T-helper 1 cell treated with Interleukin-12 subunit alpha and Interleukin-12 subunit beta and Interleukin-4 antibody, amounts not matched to agents 30 μg/mL and 1 μg/mL, for 36 hours (primary cell): ENCODE data around the gene AP2A2.

Experiments used
- H3K27ac Mint-ChIP-seq: one replicate; pipeline ENCODE4 v1.8.0; 2021; ENCODE audit warnings: mild to moderate bottlenecking, mixed read lengths
- H3K27me3 Mint-ChIP-seq: one replicate; pipeline ENCODE4 v1.8.0; 2021; ENCODE audit warnings: low read depth, mixed read lengths
- H3K36me3 Mint-ChIP-seq: one replicate; pipeline ENCODE4 v1.8.0; 2021; ENCODE audit warnings: low read depth, mixed read lengths
- H3K4me1 Mint-ChIP-seq: one replicate; pipeline ENCODE4 v1.8.0; 2021; ENCODE audit warnings: low read depth, mixed read lengths
- H3K4me3 Mint-ChIP-seq: one replicate; pipeline ENCODE4 v1.8.0; 2021; ENCODE audit warnings: mild to moderate bottlenecking, moderate library complexity, mixed read lengths
- H3K9me3 Mint-ChIP-seq: one replicate; pipeline ENCODE4 v1.8.0; 2021; ENCODE audit warnings: mixed read lengths

Gene AP2A2

DNA sequence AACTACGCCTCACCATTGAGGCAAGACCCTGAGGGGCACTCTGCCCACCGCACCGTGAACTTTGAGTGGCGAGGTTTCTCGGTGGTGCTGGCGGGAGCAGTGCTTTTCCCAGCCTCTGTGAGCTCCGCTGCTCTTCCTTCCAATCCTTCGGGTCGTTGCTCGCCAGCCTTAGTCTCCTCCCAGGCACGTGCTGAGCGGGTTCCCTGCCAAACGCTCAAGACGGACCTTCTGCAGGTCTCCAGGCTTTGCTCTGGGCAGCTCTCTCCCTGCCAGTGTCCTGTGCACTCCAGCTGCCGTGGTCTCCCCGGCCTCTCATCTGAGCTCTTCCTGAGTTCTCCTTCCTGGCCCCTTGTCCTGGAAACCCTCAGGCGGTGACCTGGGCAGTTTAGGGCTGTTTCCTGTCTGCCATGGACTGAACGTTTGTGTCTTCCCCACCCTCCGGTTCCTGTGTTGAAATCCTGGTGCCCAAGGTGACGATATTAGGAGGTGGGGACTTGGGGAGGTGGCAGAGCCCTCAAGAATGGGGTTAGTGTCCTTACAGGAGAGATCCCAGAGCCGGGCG, 122.0 kb downstream of the AP2A2 start:
- H3K36me3 Mint-ChIP-seq: no peaks in the 10 kb centered on the region
- H3K9me3 Mint-ChIP-seq: no peaks in the 10 kb centered on the region
- no peak overlapping the region for H3K4me3 Mint-ChIP-seq
- H3K4me1 Mint-ChIP-seq: no peaks in the 10 kb centered on the region
- no peak overlapping the region for H3K27ac Mint-ChIP-seq
- no peaks in the 10 kb centered on the region for H3K27me3 Mint-ChIP-seq

DNA sequence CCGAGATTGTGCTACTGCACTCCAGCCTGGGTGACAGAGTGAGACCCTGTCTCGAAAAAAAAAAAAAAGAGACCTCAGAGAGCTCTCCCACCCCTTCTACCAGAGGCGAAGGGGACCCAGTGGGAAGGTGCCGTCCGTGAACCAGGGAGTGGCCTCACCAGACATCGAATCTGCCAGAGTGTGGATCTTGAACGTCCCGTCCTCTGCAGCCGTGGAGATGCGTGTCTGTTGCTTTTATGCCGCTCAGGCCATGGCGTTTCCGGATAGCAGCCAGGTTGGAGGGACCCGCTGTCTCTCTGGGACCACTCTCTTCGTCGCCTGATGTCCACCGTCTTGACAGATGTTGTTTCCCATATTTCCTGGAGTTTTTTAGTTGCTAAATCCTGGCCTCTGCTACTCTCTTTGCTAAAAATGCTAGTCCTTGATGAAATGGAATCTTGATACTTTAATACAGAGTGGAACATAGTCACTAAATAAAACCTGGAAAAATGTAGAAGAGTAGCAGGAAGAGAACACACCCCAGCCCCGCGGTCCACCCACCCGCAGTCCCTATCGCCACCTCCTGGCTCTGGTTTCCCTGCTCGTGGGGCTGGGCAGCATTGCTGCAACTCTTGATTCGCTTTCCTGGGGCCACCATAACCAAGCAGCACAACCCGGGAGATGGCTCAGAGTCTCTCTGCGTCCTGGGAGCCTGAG, 122.9 kb downstream of the AP2A2 start:
- Mint-ChIP-seq H3K4me1 (no peaks in the 10 kb centered on the region), H3K27me3 (no peaks in the 10 kb centered on the region), H3K9me3 (no peaks in the 10 kb centered on the region)

DNA sequence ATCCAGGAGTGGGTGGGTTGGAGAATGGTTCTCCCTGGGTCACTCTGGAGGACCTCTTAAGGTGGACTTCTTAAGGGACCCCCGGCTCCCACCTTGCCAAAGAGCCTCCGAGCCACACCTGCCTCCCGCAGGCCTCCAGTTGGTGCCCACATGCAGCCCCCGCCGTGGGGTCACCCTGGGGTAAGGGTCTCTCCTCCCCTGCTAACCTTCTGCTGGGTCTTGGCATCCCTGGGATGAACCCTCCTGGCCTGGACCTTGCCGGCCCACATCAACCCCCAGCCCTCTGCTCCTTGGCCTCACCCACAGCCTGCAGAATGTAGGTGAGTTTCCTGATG, 123.4 kb downstream of the AP2A2 start:
- H3K36me3 Mint-ChIP-seq: no peaks in the 10 kb centered on the region
- H3K27ac Mint-ChIP-seq: no peak overlapping the region
- no peak overlapping the region for H3K4me3 Mint-ChIP-seq
- H3K9me3 Mint-ChIP-seq: no peaks in the 10 kb centered on the region
- H3K4me1 Mint-ChIP-seq: no peaks in the 10 kb centered on the region
- H3K27me3 Mint-ChIP-seq: no peaks in the 10 kb centered on the region

More for the DNA sequence above, 122.9 kb downstream of the AP2A2 start:
- no peak overlapping the region for H3K4me3 Mint-ChIP-seq
- no peaks in the 10 kb centered on the region for H3K36me3 Mint-ChIP-seq
- no peak overlapping the region for H3K27ac Mint-ChIP-seq

DNA sequence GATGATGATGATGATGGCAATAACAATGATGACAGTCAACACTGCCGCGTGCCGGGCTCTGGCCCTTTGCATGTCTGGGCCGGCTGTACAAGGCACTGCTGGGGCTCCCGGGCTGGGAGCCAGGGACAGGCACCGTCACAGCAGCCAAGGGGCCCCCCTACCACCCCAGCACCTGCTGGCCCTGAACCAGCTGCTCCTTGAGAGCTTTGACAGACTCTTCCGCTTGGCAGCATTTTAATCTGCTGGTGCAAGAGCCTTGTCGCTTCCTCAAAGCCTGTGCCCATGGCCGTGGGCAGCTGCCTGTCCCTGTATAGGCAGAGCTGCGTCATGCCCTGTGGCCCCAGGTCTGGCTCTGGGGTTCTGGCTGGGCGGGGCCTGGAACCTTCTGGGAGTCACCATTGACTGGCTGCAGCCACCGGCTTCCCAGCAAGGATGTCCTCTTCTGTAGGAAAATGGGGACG, 123.8 kb downstream of the AP2A2 start:
- no peaks in the 10 kb centered on the region for H3K9me3 Mint-ChIP-seq
- no peak overlapping the region for H3K4me3 Mint-ChIP-seq
- H3K27ac Mint-ChIP-seq: no peak overlapping the region
- no peaks in the 10 kb centered on the region for H3K36me3 Mint-ChIP-seq
- H3K27me3 Mint-ChIP-seq: no peaks in the 10 kb centered on the region
- no peaks in the 10 kb centered on the region for H3K4me1 Mint-ChIP-seq

DNA sequence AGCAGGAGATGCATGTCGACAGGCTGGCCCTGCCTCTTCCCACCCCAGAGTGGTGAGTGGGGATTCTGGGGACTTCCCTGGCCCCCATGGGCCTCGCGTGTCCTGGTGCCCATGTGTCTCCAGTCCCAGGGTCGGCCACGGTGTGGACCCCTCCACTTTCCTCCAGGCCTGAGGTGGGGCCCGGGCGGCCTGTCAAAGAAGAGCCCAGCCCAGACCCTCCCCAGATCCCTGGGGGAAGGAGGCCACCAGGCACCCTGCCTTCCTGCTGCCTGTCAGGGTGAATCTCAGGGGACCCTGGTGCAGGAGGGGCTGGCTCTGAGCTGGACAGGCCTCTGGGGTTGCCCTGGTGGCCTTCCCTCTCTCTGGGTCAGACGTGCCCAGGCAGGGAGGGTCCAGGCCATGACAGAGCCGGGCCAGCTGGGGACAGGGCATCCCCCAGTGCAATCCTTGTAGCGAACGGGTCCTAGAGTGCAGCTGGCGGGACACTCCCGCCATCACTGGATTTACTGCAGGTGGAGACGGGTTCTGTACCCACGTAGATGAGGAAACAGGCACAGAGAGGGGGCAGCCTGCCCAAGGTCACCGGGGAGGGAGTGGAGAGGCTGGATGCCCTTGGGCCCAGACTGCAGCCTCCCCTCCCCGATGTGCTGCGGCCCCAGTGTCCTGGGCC, 124.4 kb downstream of the AP2A2 start:
- no peak overlapping the region for H3K4me3 Mint-ChIP-seq
- no peaks in the 10 kb centered on the region for H3K9me3 Mint-ChIP-seq
- no peak overlapping the region for H3K27ac Mint-ChIP-seq
- no peaks in the 10 kb centered on the region for H3K27me3 Mint-ChIP-seq
- H3K4me1 Mint-ChIP-seq: no peaks in the 10 kb centered on the region
- no peaks in the 10 kb centered on the region for H3K36me3 Mint-ChIP-seq

DNA sequence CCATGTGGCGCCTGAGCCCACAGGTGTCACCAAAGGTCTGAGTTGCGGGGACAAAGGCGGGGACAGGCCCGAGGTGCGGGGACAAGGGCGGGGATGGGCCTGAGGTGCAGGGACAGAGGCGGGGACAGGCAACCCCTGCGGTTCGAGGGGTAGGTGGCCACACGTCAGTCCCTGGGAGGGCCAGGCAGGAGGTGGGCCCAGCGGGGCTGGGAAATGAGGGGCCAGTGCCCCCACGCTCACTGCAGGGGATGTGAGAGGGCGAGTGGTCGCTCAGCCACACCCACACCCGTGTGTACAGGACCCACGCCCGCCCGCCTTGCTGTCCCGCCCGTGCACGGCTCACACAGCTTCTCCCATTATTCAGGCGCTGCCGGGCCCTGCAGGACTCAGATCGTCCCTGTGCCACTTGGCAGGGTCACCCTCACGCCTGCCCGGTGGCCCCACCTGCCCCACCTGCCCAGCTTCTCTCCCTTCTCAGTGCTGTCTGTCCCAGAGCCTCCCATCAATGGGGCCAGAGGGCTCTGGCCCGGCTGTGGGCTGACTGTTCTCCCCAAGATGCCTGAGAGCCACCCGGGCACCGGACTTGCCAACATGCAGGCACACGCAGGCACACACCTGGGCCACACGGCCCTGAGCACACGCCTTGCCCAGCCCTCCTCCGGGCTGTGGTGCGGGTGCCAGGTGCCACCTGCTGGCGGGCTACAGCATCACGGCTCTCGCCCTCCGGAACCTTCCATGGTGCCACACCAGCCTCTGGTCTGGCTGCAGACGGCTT, 125.1 kb downstream of the AP2A2 start:
- no peak overlapping the region for H3K27ac Mint-ChIP-seq
- H3K4me3 Mint-ChIP-seq: no peak overlapping the region
- H3K9me3 Mint-ChIP-seq: no peaks in the 10 kb centered on the region
- no peaks in the 10 kb centered on the region for H3K4me1 Mint-ChIP-seq
- H3K27me3 Mint-ChIP-seq: no peaks in the 10 kb centered on the region
- H3K36me3 Mint-ChIP-seq: no peaks in the 10 kb centered on the region

DNA sequence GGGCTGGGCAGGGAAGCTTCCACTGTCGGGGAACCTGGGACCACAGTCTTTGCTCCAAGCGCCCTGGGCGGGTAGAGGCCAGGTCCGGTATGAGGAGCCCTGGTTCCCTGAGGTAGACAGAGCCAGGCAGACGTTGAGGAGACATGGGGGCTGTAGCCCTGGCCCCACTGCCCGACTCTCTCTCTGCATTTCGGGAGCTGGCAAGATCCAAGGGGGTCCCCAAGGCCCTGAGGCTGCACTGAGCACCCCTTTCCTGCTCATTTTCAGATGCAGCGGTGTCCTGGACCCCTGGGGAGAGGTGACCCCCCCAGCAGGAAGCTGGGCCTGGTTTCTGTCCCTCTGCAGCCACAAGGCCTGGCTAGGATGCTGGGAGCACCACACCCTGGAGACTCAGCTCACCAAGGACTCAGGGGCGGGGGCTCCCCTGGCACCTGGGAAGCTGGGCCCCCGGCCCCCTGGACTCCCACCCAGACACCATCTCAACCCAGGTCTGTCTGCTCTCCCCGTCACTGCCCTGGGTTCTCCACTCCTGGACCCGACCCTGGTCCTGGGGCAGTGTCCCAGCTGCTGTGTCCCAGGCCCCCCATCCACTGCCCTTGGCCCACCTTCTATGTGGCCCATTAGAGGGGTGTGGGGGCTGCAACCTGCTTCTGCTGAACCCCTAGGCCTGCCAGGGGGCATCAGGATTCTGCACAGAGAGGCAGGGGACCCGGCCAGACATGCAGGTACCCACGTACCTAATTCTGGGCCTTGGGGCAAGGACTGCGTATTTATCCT, 125.9 kb downstream of the AP2A2 start:
- no peaks in the 10 kb centered on the region for H3K36me3 Mint-ChIP-seq
- no peaks in the 10 kb centered on the region for H3K4me1 Mint-ChIP-seq
- no peak overlapping the region for H3K27ac Mint-ChIP-seq
- H3K4me3 Mint-ChIP-seq: no peak overlapping the region
- H3K27me3 Mint-ChIP-seq: no peaks in the 10 kb centered on the region
- no peaks in the 10 kb centered on the region for H3K9me3 Mint-ChIP-seq

DNA sequence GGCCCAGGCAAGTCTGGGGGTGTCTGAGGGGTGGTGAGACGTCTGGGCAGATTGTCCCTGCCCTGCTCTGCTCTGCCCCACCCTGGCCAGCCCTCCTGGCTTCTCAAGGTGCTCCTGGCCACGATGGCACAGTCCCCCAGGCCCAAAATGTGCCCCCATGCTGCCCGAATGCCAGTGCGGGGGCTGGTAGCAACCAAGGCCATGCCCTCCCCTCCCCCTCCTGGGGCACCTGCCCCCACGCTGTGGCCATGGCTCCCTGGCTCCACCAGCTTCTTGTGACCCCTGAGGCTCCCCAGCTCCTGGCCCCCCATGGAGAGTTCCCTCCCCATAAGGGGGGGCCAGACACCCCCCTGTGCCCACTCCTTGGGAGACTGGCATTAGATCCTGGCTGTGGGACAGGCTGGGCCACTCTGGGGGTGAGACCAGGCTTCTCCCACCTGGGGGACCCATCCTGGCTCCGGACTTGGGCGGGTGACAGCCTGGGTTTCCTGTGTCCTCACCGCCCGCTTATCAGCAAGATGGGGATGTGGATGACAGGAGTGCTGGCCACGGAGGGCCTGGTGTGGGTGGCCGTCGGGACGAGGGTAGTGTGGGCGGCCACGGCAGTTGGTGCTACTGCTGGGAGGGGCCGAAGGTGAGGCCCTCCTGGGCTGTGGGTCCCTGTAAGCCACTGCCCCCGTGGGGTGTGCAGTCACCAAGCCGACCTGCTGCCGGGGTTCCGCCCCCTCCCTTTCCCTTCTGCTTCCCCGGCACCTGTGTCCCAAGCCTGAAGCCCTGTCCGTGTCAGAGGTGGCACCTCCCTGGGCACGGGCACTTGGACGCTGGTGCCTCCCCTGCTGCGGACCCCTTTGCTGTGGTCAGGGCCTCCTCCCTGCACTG, 126.7 kb downstream of the AP2A2 start:
- H3K4me3 Mint-ChIP-seq: no peak overlapping the region
- H3K36me3 Mint-ChIP-seq: no peaks in the 10 kb centered on the region
- no peak overlapping the region for H3K27ac Mint-ChIP-seq
- no peaks in the 10 kb centered on the region for H3K9me3 Mint-ChIP-seq
- H3K27me3 Mint-ChIP-seq: no peaks in the 10 kb centered on the region
- H3K4me1 Mint-ChIP-seq: no peaks in the 10 kb centered on the region

DNA sequence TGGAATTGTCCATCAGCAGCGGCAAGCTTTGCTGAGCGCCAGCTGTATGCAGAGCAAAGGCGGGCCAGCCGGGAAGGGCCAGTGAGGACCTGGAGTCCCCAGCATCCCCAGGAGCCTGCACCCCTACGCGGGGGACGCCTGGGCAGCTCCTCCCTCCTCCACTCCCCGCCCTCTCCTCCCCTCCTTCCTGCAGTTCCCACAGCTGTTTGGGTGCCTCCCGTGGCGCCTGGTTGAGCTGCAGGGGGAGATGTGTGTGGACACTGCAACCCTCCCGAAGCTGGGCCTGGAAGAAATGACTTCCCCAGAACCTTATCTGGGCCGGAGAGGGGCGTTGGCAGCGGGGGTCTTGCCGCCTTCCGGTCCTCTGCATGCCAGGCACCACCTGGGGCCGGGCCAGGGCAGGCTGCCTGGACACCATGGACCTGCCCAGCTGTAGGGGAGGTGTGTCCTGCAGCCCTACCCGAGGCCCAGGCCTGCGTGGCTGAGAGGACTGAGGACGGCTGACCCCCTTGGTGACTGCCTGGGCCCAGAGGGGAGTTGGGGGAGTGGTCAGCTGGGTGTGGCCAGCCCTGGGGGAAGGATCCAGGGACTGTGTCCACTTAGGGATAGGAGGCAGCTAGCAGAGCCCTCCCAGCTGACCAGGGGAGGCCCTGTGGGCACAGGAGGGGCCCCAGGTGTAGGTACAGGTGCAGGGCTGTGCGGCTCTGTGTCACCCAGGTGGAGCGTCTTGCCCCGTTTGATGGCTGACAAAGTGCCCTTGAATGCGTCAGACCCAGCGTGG, 127.6 kb downstream of the AP2A2 start:
- Mint-ChIP-seq H3K36me3 (no peaks in the 10 kb centered on the region), H3K9me3 (no peaks in the 10 kb centered on the region), H3K27ac (no peak overlapping the region), H3K4me1 (no peaks in the 10 kb centered on the region), H3K4me3 (no peak overlapping the region), H3K27me3 (no peaks in the 10 kb centered on the region)

DNA sequence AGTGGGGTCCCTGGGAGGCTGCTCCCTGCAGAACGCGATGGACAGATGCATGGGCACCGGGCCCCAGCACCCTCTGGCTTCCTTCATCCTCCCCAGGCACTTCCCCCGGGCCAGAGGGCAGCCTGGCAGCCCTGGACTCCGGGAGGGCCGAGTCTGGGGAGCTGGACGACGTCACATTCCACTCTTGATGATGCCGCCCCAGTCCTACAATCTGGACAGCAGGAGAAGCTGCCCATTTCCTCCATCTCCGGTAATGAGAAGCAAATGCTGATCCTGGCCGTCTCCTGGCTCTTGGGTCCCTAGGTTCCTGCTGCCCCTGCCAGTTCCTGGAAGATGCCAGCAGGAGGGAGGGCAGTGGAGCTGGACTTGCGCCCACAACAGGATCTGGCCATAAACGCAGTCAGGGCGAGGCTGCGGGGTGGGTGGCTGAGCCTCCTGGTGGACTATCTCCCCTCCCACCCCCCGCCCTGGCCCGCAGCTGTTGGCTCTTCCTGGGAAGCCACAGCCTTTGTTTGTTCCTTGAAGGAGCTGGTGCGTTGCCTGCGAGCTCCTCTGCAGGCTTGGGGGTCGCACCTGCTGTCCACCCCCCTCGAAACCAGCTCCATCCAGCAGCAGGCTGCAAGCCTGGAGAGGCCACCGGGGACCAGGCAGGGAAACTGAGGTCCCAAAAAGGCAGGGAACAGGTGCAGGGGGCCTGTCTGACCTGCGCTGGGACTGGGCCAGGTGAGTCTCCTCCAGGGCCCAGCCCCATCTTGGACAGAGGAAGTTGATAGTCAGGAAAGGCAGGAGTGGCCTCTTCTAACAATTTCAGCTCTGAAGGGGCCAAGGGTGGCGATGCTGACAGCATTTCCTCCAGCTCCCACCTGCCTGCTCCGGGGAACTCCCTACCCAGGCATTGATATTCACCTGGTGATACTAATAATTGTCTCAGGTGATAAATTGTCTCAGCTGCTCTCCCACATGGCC, 128.8 kb downstream of the AP2A2 start:
- Mint-ChIP-seq H3K27ac (no peak overlapping the region), H3K27me3 (no peaks in the 10 kb centered on the region), H3K36me3 (no peaks in the 10 kb centered on the region), H3K9me3 (no peaks in the 10 kb centered on the region), H3K4me3 (no peak overlapping the region), H3K4me1 (no peaks in the 10 kb centered on the region)

DNA sequence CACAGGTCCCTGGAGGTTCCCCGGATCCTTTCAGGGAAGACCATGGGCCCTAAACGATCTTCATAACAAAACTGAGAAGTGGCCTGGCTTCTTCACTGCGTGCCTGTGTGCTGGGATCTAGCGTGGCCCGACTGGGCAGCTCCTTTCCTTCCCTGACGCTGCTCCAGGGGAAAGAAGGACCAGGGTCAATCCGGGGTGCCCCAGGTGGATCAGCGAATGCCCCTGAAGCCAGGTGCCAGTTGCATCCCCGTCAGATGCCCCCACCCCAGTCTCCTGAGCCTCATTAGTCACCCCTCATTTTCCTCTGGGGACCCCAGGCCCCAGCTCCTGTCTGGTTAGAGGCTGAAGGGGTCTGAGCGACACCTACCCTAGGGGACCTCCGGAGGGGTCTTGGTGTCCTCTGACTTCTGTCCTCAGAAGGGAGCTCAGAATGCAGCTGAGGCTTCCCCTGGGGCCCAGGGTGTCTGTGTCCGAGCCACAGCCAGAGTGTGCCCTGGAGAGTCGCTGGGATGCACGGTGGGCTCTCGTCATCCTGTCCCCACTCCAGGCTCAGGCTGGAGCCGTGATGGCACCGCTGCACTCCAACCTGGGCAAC, 129.5 kb downstream of the AP2A2 start:
- H3K4me3 Mint-ChIP-seq: no peak overlapping the region
- no peaks in the 10 kb centered on the region for H3K9me3 Mint-ChIP-seq
- H3K27me3 Mint-ChIP-seq: no peaks in the 10 kb centered on the region
- H3K27ac Mint-ChIP-seq: no peak overlapping the region
- H3K4me1 Mint-ChIP-seq: no peaks in the 10 kb centered on the region
- H3K36me3 Mint-ChIP-seq: no peaks in the 10 kb centered on the region
